GM10248 (cell line): Measurements from ENCODE around the gene AATF.

ENCODE experiments used
- CTCF ChIA-PET: fragments of 300-600 bp; sonication (Branson Sonifier 250); formaldehyde crosslinking; extraction: SDS; loops from one replicate; lab custom pipeline; 2021; ENCODE audit warnings: antibody characterized with exemption; lab: Yijun Ruan, JAX
- POLR2A ChIA-PET: fragments of 350-650 bp; sonication (Branson Sonifier 250); formaldehyde crosslinking; extraction: SDS; loops from one replicate; lab custom pipeline; 2020; ENCODE audit warnings: antibody characterized with exemption; lab: Yijun Ruan, JAX
- DNase-seq: peaks from one replicate; pipeline ENCODE4 v3.0.0; 2012; ENCODE audit errors: extremely low spot score
- CTCF ChIP-seq: IDR thresholded peaks from 2 replicates; pipeline ENCODE4 v1.5.1; 2012; ENCODE audit warnings: mild to moderate bottlenecking, low read depth; ENCODE audit errors: extremely low read depth, missing control alignments, control extremely low read depth

AATF gene

GRCh38 chr17:36933512-36934143 lies 15.1 kb upstream of the AATF start:
- ChIA-PET CTCF (interaction anchor here (0.9 to 1.3 kb wide), 3 partner anchors 12 to 330 kb away, joined by 3 to 6 read pairs (median 3); no protein-coding TSS in a partner anchor), POLR2A (no interaction called here)
- no peak for TF ChIP-seq CTCF
- no peak for DNase-seq

DNA sequence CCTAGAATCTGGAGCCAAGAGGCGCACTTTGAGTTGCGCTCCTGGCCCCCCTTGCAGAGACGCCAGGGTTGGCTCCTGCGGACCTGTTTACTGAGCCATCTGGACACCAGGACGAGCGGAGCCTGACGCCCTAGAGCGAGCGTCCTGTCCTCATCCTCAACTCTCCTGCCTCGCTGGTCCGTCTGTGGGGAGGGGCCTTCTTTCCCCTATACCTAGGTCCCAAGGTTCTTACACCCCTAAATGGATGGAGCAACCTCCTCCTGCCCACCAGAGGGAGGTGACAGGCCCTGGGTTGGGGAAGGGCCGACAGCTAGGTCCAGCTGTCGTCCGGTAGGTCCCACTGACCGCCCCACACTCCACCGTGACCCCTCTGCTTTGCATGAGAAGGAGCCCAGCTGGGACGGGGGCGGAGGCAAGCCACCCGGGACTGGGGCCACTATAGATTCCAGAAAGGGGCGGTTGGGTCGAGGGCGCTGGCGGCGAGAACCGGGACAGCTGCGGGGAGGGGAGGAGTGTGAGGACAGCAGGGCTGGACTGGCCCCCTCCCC lies 14.5 kb upstream of the AATF start:
- ChIA-PET POLR2A (no interaction called here), CTCF (interaction anchor here (1.0 to 1.3 kb wide), 2 partner anchors 12 to 16 kb away, joined by 3 to 6 read pairs; no protein-coding TSS in a partner anchor)
- TF ChIP-seq CTCF, result no peak

GRCh38 chr17:36934692-36935630 lies 13.8 kb upstream of the AATF start:
- TF ChIP-seq CTCF, result no peak
- ChIA-PET CTCF (interaction anchor here (1.0 kb wide), 1 partner anchor 16 kb away, joined by 3 read pairs; no protein-coding TSS in a partner anchor), POLR2A (no interaction called here)
- no peak for DNase-seq

More for the DNA sequence above, 14.5 kb upstream of the AATF start:
- DNase-seq, result no peak

DNA sequence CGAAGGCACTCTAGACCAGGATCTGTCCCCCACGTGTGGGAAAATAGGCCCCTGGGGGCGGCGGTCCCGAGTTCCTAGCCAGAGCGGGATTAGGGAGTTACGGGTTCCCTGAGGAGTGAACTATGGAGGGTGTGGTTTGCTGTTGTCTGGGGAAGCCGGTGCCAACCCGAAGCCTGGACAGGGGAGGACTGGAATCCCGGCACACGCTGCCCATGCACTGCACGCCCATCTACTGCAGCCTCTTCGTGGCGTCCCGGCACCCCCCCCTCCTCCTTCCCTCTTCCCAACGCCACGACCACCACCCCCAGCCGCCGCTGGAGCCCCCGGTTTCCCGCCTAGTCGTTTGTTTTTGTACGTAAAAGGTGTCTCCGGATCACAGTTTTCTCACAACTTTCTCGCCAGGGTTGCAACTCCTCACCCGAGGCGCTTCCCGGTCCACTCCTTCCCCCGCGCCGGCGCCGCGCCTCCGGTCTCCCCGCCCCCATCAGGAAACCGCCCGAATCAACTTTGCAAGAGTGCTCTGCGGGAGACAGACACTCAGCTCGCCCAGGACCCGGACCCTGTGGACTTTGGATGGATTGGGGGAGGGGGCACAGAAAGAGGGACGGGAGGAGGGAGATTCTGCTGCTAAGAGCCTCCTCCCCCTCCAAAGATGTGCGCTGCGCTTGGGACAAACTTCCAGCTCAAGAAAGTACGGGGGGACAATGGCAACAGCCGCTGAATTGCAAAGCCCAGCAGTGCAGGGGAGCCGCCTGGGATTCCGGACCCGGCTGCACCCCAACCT lies 12.9 kb upstream of the AATF start:
- DNase-seq, result no peak
- CTCF ChIA-PET, result no interaction called here

DNA sequence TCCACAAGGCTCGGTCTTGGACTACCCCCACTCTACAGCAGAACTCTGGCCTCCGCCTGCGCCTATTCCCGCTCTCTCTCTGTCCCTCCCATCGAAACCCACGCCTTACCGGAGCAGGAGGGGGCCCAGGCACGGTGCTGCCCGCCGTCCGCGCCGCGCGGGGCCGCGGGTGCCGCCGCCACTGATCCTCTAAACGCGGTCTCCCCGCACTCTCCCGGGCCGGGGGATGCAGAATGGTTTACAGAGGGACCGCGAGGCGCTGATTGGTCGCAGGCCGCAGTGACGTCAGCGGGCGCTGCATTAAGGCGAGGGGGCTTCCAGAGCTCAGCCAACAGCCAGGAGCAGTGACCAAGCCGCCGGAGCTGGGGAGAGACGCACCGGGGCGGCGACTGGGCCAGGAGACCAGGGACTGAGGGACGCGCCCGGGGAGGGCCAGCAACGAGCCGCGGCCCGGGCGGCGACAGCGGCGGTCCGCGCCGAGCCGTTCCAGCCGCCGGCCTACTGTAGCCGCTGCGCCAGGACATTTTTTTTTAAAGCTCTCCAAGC lies 12.2 kb upstream of the AATF start:
- no peak for TF ChIP-seq CTCF
- ChIA-PET CTCF (no interaction called here), POLR2A (no interaction called here)
- no peak for DNase-seq

More for the DNA sequence above, 12.9 kb upstream of the AATF start:
- no peak for TF ChIP-seq CTCF
- POLR2A ChIA-PET, result no interaction called here
